Erythroblast (primary cell): ENCODE results near the gene DNAI1.

Experiments used
- GATA1 ChIP-seq: IDR thresholded peaks from 2 replicates; pipeline ENCODE4 v1.6.1; 2011; ENCODE audit warnings: low read depth, mild to moderate bottlenecking, control low read depth, low read length, moderate library complexity
- POLR2A ChIP-seq: IDR thresholded peaks from 2 replicates; pipeline ENCODE4 v1.6.1; 2011; ENCODE audit warnings: mild to moderate bottlenecking, low read length

- TF ChIP-seq POLR2A (no peak), GATA1 (no peak)
Measured at GRCh38 chr9:34501372-34501771, 42.8 kb downstream of the DNAI1 start.
